Astrocyte of the hippocampus (primary cell): ENCODE measurements around the gene KLHL33.
"Not testable (repeated sequence)": the region's sequence is repeated elsewhere in the genome, so short reads cannot be mapped to it uniquely, and the experiment has no call there.

Experiments
- DNase-seq: peaks from one replicate; pipeline ENCODE4 v3.0.0; 2011; ENCODE audit warnings: low read depth, low spot score

Gene KLHL33

DNA sequence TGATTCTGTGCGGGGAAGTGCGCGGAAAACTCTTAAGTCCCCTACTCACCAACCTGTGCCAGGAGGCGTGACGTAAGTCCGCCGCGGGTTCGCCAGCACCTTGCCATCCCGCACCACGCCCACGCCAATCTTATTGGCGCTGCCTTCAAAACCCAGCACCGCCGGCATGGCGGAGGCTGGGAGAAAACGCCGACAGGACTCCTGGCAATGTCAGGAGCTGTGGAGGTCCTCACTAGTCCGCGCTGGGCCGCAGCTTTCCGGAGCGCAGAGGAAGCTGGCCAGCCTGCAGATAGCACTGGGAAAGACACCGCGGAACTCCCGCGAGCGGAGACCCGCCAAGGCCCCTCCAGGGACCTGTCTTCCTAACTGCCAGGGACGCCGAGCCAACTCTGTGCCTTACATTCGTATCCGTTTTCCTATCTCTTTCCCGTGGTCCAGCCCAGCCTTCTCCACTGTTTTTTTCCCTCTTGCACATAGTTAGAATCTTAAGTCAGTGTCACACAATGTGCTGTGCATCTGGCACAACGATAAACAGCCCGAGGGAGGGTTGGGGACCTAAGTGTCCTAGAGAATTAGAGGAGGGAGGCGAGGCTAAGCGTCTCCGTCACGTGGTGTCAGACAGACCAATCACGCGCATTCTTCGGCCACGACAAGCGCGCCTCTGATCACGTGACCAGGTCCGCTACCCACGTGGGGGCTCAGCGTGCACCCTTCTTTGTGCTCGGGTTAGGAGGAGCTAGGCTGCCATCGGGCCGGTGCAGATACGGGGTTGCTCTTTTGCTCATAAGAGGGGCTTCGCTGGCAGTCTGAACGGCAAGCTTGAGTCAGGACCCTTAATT, 18.8 kb upstream of the KLHL33 start, which contains the start of the genes APEX1 and OSGEP:
Gene APEX1 (plus strand): TSS at position 711 of the 839 bp plus-strand sequence. CDS start 420 bp downstream, outside the sequence.
Gene OSGEP (minus strand): TSS at position 297 of the 839 bp plus-strand sequence. CDS start 129 bp downstream, at position 168.
- DNase-seq, result peak; percentile 99

DNA sequence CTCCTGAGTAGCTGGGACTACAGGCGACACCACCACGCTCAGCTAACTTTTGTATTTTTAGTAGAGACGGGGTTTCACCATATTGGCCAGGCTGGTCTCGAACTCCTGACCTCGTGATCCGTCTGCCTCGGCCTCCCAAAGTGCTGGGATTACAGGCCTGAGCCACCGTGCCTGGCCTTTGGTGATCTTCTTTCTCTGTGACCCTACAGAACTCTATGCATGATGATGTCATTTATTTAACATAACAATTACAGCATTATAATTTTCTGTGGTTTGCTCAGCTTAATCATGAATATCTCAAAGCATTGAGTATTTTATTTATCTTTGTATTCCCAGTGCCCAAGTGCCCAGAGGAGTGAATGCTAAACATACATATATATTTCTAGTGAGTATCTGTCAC, 16.9 kb upstream of the KLHL33 start:
- not testable (repeated sequence) for DNase-seq

GRCh38 chr14:20446889-20447288, 10.9 kb upstream of the KLHL33 start:
- no peak for DNase-seq

DNA sequence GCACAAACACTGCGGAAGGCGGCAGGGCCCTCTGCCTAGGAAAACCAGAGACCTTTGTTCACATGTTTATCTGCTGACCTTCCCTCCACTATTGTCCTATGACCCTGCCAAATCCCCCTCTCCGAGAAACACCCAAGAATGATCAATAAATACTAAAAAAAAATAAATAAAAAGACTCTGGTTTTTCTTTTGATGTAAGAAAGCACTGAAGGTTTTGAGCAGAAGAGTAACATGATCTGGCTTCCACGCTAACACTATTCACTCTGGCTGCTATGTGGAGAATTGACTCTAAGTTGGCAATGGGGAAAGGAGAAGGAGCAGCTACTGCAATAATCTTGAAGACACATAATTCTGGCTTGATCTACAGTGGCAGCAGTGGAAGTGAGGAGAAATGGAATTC, 7.7 kb upstream of the KLHL33 start:
- DNase-seq, result not testable (repeated sequence)

GRCh38 chr14:20441461-20441860, 5.5 kb upstream of the KLHL33 start:
- no peak for DNase-seq

DNA sequence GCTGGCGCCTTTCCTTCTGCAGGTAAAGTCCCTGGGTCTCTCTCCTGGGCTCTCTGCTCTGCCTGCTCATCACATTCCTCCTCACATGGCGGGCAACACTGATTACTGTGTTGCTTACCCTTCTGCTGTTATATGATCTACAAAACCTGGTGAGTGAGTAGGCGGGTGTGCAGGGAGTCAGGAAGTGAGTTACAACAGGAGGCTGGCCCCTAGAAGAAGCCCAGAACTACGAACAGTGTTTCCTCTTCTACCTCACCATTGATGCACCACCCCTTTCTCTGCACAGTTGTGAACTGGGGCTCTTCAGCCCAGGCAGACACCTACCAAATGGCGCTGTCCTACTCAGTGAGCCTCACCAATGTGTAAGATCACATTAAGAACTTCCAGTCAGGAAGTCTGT, 4.9 kb upstream of the KLHL33 start:
- no peak for DNase-seq

DNA sequence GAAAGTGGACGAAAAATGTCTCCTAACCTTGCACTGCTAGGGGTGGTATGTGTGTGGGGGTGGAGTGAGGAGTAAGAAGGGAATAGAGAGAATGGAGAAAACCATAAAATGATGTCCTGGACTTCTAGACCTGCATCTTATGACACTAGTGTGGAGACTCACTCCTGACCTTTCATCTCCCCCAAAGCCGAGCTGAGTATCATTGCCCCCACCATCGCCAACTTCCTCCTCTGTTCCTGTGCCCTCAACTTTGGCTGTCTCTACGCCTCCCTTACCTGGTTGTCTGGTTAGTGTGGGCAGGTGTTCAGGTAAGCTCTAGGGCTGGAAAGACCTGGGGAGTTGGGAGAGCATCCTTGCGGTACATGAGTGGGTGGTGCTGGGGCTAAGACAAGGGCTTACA, 4.5 kb upstream of the KLHL33 start:
- no peak for DNase-seq

DNA sequence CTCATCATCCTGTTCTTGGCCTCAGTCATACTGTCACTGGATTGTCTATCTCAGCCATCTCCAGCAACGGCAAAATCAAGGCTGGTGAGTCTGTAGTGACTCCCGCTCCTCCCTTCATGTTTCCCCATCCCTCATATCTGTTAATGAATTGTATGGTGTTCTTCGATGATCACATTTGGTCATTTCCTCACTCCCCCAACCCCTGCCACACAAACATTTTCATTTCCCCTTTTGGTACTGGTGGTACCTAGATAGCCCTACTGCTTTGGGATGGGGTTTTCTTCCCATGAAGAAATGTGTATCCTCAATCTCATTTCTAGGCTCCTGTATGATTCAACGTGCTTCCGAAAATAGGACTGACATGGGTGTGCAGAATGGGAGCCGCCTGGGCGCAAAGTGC, 2.7 kb upstream of the KLHL33 start:
- no peak for DNase-seq

DNA sequence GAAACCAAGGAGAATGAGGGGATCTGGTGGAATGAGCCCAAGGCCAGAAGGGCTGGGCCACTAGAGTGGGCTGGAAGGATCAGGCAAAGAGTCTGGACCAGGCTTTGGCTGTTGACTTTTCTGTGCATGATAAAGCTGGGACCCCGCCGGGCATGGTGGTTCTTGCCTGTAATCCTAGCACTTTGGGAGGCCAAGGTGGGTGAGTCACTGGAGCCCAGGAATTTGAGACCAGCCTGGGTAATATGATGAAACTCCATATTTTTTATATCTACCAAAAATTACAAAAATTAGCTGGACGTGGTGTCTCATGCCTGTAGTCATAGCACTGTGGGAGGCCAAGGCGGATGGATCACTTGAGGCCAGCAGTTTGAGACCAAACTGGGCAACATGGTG, 393 bp upstream of the KLHL33 start:
- peak; percentile 19 for DNase-seq

- DNase-seq, result peak; percentile 26
Observed at GRCh38 chr14:20434701-20435581, 1.0 kb downstream of the KLHL33 start.

GRCh38 chr14:20429801-20430669, 5.9 kb downstream of the KLHL33 start:
- DNase-seq, result no peak

GRCh38 chr14:20428802-20429201, 7.2 kb downstream of the KLHL33 start:
- DNase-seq, result no peak

- no peak for DNase-seq
Observed at GRCh38 chr14:20428010-20428365, 8.0 kb downstream of the KLHL33 start.

DNA sequence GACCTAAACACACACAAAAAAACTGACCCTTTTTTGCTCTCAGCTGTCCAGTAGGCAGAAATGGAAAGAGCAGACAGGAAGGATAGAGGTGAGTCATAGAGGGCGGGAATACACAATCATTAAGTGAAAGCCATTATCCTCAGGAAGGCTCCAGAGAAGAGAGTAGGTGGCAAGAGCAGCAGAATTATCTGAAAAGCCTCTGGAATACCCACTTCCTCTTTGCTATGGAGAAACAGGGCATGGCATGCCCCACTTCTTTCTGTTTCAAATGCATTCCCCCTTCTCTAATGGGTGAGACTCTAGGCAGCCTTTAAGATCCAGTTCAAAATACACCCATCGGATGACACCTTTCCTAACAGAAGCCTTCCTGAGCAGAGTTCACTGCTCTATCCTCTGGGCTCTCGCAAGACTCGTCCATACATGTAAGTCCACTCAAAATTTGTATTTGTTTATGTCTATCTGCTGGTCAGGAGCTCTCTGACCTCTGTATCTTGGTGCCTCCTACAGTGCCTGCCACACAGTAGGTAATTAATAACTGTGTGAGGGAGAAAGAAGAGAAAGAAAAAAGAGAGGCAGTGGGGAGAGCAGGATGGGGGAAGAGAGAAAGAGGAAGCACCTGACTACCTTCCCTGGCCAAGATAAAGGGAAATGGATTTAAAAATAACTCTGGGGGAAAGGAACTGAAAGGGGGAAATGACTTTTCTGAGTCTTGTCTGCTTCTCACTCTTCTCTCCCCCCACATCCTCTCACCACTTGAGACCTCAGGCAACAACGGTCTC, 8.5 kb downstream of the KLHL33 start:
- DNase-seq, result peak; percentile 44

GRCh38 chr14:20424851-20425250, 11.1 kb downstream of the KLHL33 start:
- DNase-seq, result no peak

DNA sequence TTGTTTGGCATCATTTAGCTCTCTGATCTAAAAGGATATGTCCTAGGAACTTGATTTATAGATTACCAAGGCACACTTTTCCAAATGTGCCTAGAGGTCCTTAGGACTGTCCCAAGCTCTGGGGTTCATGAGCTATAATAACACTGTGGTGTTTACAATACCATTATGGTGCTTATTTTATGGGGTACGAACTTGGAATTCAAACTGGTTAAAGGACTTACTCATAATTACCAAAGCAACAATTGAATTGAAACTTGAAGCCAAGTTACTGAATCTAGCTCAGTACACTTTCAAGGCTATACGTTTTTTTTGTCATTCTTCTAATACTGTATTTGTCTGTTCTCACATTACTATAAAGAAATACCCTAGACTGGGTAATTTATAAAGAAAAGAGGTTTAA, 13.1 kb downstream of the KLHL33 start:
- no peak for DNase-seq

DNA sequence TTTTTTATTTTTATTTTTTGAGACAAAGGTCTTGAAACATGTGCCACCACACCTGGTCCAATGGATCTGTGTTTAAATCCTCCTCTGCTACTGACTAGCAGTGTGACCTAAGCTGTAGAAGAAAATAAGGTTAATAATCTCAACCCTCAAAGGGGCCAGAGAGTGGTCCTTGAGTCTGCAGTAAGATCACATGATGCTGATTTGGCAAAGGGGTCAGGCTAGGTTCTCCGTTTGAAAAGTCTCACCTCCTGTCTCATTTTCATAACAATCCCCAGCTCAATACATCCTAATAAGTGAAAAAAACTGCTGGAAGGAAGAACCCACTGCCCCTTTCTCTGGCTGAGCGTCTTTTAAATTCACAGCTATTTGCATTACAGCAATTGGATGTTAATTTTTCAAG, 14.7 kb downstream of the KLHL33 start:
- DNase-seq, result no peak

GRCh38 chr14:20419419-20419818, 16.5 kb downstream of the KLHL33 start:
- no peak for DNase-seq

DNA sequence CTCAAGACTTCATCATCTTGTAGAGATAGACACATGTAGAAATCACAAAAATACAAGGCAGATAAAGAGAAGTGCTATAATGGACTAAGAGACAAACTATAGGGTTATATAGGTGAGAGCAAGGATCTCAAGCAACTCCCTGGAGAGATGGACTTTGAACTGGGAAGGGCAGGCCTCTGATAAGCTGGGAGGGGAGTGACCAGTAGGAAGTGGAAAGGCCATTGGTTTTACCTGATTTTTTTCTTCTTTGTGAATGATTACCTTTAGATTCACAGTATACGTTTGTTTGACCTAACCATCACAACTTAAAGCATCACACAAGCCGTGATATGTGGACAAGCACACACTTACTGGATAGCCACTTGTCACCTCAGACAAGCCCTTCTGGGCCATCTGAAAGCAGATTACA, 17.5 kb downstream of the KLHL33 start:
- no peak for DNase-seq

- DNase-seq, result no peak
Observed at GRCh38 chr14:20417250-20418186, 18.4 kb downstream of the KLHL33 start.
